ENCODE measurements around the gene ARHGEF2.

The ARHGEF2 gene

GRCh38 chr1:155962599-155963211, 15.6 kb downstream of the ARHGEF2 start:
- no peak overlapping the region for H3K4me3 ChIP-seq (ENCODE audit: low read depth in 1 of 2, low read length in 2 of 2)
- H3K9ac ChIP-seq (ENCODE audit: low read depth in 1 of 2, low read length in 2 of 2), result no peak overlapping the region
- no peak overlapping the region for H3K27ac ChIP-seq (ENCODE audit: low read depth, low read length)
- peaks cover 12 to 13% of the 10 kb centered on the region in 2 donors for H3K4me1 ChIP-seq (ENCODE audit: control insufficient read depth in 1 of 2, insufficient read depth in 2 of 2, low read length in 2 of 2)
- H3K36me3 ChIP-seq (ENCODE audit: control insufficient read depth in 1 of 2, insufficient read depth in 2 of 2, low read length in 2 of 2), result peaks cover 48 to 84% of the 10 kb centered on the region in 2 donors
- H3K9me3 ChIP-seq (ENCODE audit: control insufficient read depth in 1 of 2, low read length in 2 of 2), result no peaks in the 10 kb centered on the region
- H3K27me3 ChIP-seq (ENCODE audit: control insufficient read depth in 1 of 2, insufficient read depth in 2 of 2, low read length in 2 of 2), result no peaks in the 10 kb centered on the region

GRCh38 chr1:155961937-155962336, 16.4 kb downstream of the ARHGEF2 start:
- Histone ChIP-seq H3K27ac (ENCODE audit: low read depth, low read length) (no peak overlapping the region), H3K4me3 (ENCODE audit: low read depth in 1 of 2, low read length in 2 of 2) (no peak overlapping the region)

GRCh38 chr1:155960081-155960745, 18.1 kb downstream of the ARHGEF2 start:
- no peak overlapping the region for H3K4me3 ChIP-seq (ENCODE audit: low read depth in 1 of 2, low read length in 2 of 2)
- peaks cover 6 to 7% of the 10 kb centered on the region in 2 donors for H3K4me1 ChIP-seq (ENCODE audit: control insufficient read depth in 1 of 2, insufficient read depth in 2 of 2, low read length in 2 of 2)
- H3K27ac ChIP-seq (ENCODE audit: low read depth, low read length), result no peak overlapping the region
- H3K27me3 ChIP-seq (ENCODE audit: control insufficient read depth in 1 of 2, insufficient read depth in 2 of 2, low read length in 2 of 2), result no peaks in the 10 kb centered on the region
- peaks cover 34 to 76% of the 10 kb centered on the region in 2 donors for H3K36me3 ChIP-seq (ENCODE audit: control insufficient read depth in 1 of 2, insufficient read depth in 2 of 2, low read length in 2 of 2)
- H3K9ac ChIP-seq (ENCODE audit: low read depth in 1 of 2, low read length in 2 of 2), result no peak overlapping the region
- H3K9me3 ChIP-seq (ENCODE audit: control insufficient read depth in 1 of 2, low read length in 2 of 2), result no peaks in the 10 kb centered on the region

More at GRCh38 chr1:155961937-155962336, 16.4 kb downstream of the ARHGEF2 start:
- Histone ChIP-seq H3K9me3 (ENCODE audit: control insufficient read depth in 1 of 2, low read length in 2 of 2) (no peaks in the 10 kb centered on the region), H3K9ac (ENCODE audit: low read depth in 1 of 2, low read length in 2 of 2) (no peak overlapping the region), H3K27me3 (ENCODE audit: control insufficient read depth in 1 of 2, insufficient read depth in 2 of 2, low read length in 2 of 2) (no peaks in the 10 kb centered on the region), H3K36me3 (ENCODE audit: control insufficient read depth in 1 of 2, insufficient read depth in 2 of 2, low read length in 2 of 2) (peaks cover 49 to 84% of the 10 kb centered on the region in 2 donors), H3K4me1 (ENCODE audit: control insufficient read depth in 1 of 2, insufficient read depth in 2 of 2, low read length in 2 of 2) (peaks cover 6 to 7% of the 10 kb centered on the region in 2 donors)

- H3K9ac ChIP-seq (ENCODE audit: low read depth in 1 of 2, low read length in 2 of 2), result no peak overlapping the region
- H3K4me3 ChIP-seq (ENCODE audit: low read depth in 1 of 2, low read length in 2 of 2), result no peak overlapping the region
- H3K4me1 ChIP-seq (ENCODE audit: control insufficient read depth in 1 of 2, insufficient read depth in 2 of 2, low read length in 2 of 2), result peaks cover 0 to under 1% of the 10 kb centered on the region in 2 donors
- no peaks in the 10 kb centered on the region for H3K27me3 ChIP-seq (ENCODE audit: control insufficient read depth in 1 of 2, insufficient read depth in 2 of 2, low read length in 2 of 2)
- peaks cover 32 to 78% of the 10 kb centered on the region in 2 donors for H3K36me3 ChIP-seq (ENCODE audit: control insufficient read depth in 1 of 2, insufficient read depth in 2 of 2, low read length in 2 of 2)
- no peak overlapping the region for H3K27ac ChIP-seq (ENCODE audit: low read depth, low read length)
- no peaks in the 10 kb centered on the region for H3K9me3 ChIP-seq (ENCODE audit: control insufficient read depth in 1 of 2, low read length in 2 of 2)
These were observed 20.9 kb downstream of the ARHGEF2 start for GRCh38 chr1:155957411-155957915.

GRCh38 chr1:155954645-155955044, 23.7 kb downstream of the ARHGEF2 start:
- Histone ChIP-seq H3K9ac (ENCODE audit: low read depth in 1 of 2, low read length in 2 of 2) (no peak overlapping the region), H3K36me3 (ENCODE audit: control insufficient read depth in 1 of 2, insufficient read depth in 2 of 2, low read length in 2 of 2) (peaks cover 40 to 84% of the 10 kb centered on the region in 2 donors), H3K4me3 (ENCODE audit: low read depth in 1 of 2, low read length in 2 of 2) (no peak overlapping the region), H3K4me1 (ENCODE audit: control insufficient read depth in 1 of 2, insufficient read depth in 2 of 2, low read length in 2 of 2) (no peaks in the 10 kb centered on the region), H3K27ac (ENCODE audit: low read depth, low read length) (no peak overlapping the region), H3K27me3 (ENCODE audit: control insufficient read depth in 1 of 2, insufficient read depth in 2 of 2, low read length in 2 of 2) (no peaks in the 10 kb centered on the region), H3K9me3 (ENCODE audit: control insufficient read depth in 1 of 2, low read length in 2 of 2) (no peaks in the 10 kb centered on the region)

GRCh38 chr1:155952505-155952890, 25.8 kb downstream of the ARHGEF2 start:
- peaks cover 42 to 74% of the 10 kb centered on the region in 2 donors for H3K36me3 ChIP-seq (ENCODE audit: control insufficient read depth in 1 of 2, insufficient read depth in 2 of 2, low read length in 2 of 2)
- no peaks in the 10 kb centered on the region for H3K27me3 ChIP-seq (ENCODE audit: control insufficient read depth in 1 of 2, insufficient read depth in 2 of 2, low read length in 2 of 2)
- no peak overlapping the region for H3K4me3 ChIP-seq (ENCODE audit: low read depth in 1 of 2, low read length in 2 of 2)
- H3K4me1 ChIP-seq (ENCODE audit: control insufficient read depth in 1 of 2, insufficient read depth in 2 of 2, low read length in 2 of 2), result no peaks in the 10 kb centered on the region
- no peak overlapping the region for H3K27ac ChIP-seq (ENCODE audit: low read depth, low read length)
- H3K9ac ChIP-seq (ENCODE audit: low read depth in 1 of 2, low read length in 2 of 2), result no peak overlapping the region
- no peaks in the 10 kb centered on the region for H3K9me3 ChIP-seq (ENCODE audit: control insufficient read depth in 1 of 2, low read length in 2 of 2)

- Histone ChIP-seq H3K27me3 (ENCODE audit: control insufficient read depth in 1 of 2, insufficient read depth in 2 of 2, low read length in 2 of 2) (no peaks in the 10 kb centered on the region), H3K9ac (ENCODE audit: low read depth in 1 of 2, low read length in 2 of 2) (no peak overlapping the region), H3K4me3 (ENCODE audit: low read depth in 1 of 2, low read length in 2 of 2) (no peak overlapping the region), H3K9me3 (ENCODE audit: control insufficient read depth in 1 of 2, low read length in 2 of 2) (no peaks in the 10 kb centered on the region), H3K36me3 (ENCODE audit: control insufficient read depth in 1 of 2, insufficient read depth in 2 of 2, low read length in 2 of 2) (peaks cover 44 to 72% of the 10 kb centered on the region in 2 donors), H3K4me1 (ENCODE audit: control insufficient read depth in 1 of 2, insufficient read depth in 2 of 2, low read length in 2 of 2) (no peaks in the 10 kb centered on the region), H3K27ac (ENCODE audit: low read depth, low read length) (no peak overlapping the region)
These were observed 26.4 kb downstream of the ARHGEF2 start for GRCh38 chr1:155951753-155952504.

- Histone ChIP-seq H3K9me3 (ENCODE audit: control insufficient read depth in 1 of 2, low read length in 2 of 2) (no peaks in the 10 kb centered on the region), H3K4me3 (ENCODE audit: low read depth in 1 of 2, low read length in 2 of 2) (no peak overlapping the region), H3K9ac (ENCODE audit: low read depth in 1 of 2, low read length in 2 of 2) (no peak overlapping the region), H3K36me3 (ENCODE audit: control insufficient read depth in 1 of 2, insufficient read depth in 2 of 2, low read length in 2 of 2) (peaks cover 46 to 68% of the 10 kb centered on the region in 2 donors), H3K27ac (ENCODE audit: low read depth, low read length) (no peak overlapping the region), H3K27me3 (ENCODE audit: control insufficient read depth in 1 of 2, insufficient read depth in 2 of 2, low read length in 2 of 2) (no peaks in the 10 kb centered on the region), H3K4me1 (ENCODE audit: control insufficient read depth in 1 of 2, insufficient read depth in 2 of 2, low read length in 2 of 2) (peaks cover 0 to 7% of the 10 kb centered on the region in 2 donors)
These were observed 27.5 kb downstream of the ARHGEF2 start for GRCh38 chr1:155950829-155951228.

- Histone ChIP-seq H3K4me3 (ENCODE audit: low read depth in 1 of 2, low read length in 2 of 2) (no peak overlapping the region), H3K27me3 (ENCODE audit: control insufficient read depth in 1 of 2, insufficient read depth in 2 of 2, low read length in 2 of 2) (no peaks in the 10 kb centered on the region), H3K9me3 (ENCODE audit: control insufficient read depth in 1 of 2, low read length in 2 of 2) (no peaks in the 10 kb centered on the region), H3K36me3 (ENCODE audit: control insufficient read depth in 1 of 2, insufficient read depth in 2 of 2, low read length in 2 of 2) (peaks cover 38 to 44% of the 10 kb centered on the region in 2 donors), H3K27ac (ENCODE audit: low read depth, low read length) (no peak overlapping the region), H3K9ac (ENCODE audit: low read depth in 1 of 2, low read length in 2 of 2) (no peak overlapping the region), H3K4me1 (ENCODE audit: control insufficient read depth in 1 of 2, insufficient read depth in 2 of 2, low read length in 2 of 2) (peaks cover 28 to 33% of the 10 kb centered on the region in 2 donors)
These were observed 30.6 kb downstream of the ARHGEF2 start for GRCh38 chr1:155947741-155948140.

GRCh38 chr1:155947292-155947691, 31.1 kb downstream of the ARHGEF2 start:
- Histone ChIP-seq H3K27ac (ENCODE audit: low read depth, low read length) (no peak overlapping the region), H3K4me1 (ENCODE audit: control insufficient read depth in 1 of 2, insufficient read depth in 2 of 2, low read length in 2 of 2) (peaks cover 32 to 37% of the 10 kb centered on the region in 2 donors), H3K36me3 (ENCODE audit: control insufficient read depth in 1 of 2, insufficient read depth in 2 of 2, low read length in 2 of 2) (peaks cover 34 to 39% of the 10 kb centered on the region in 2 donors), H3K4me3 (ENCODE audit: low read depth in 1 of 2, low read length in 2 of 2) (no peak overlapping the region), H3K9me3 (ENCODE audit: control insufficient read depth in 1 of 2, low read length in 2 of 2) (no peaks in the 10 kb centered on the region), H3K9ac (ENCODE audit: low read depth in 1 of 2, low read length in 2 of 2) (no peak overlapping the region), H3K27me3 (ENCODE audit: control insufficient read depth in 1 of 2, insufficient read depth in 2 of 2, low read length in 2 of 2) (no peaks in the 10 kb centered on the region)

All from duodenal mucosa (tissue), 2 donors.